ENCODE data around the gene LPP.

DNA sequence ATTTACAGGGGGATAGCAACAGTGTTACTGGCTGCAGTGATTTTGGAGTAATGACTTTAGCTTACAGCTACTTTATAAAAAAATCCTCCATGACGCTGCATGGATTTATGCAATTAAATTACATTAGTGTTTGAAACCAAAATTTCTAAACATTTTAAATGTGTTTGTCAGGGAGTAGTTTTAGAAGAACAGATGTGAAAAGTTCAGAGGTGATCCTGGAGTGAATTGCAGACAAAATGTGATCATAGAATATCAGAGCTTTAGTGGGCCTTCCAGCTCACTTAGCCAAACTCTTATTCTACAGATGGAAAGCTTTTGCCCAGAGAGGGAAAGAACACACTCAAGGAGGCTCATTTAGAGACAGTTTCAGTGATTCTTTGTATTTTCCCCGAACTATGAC is 376.3 kb downstream of the LPP start:
- TF ChIP-seq CTCF (IDR thresholded peaks at IDR 0.05 in 2 of 3, conservative IDR thresholded peaks at IDR 0.05 in 1 of 3; ENCODE audit: control insufficient read depth in 2 of 3, extremely low read depth in 1 of 3, insufficient read depth in 1 of 3, low read depth in 3 of 3, low read length in 3 of 3) = no peak
- no peak for TF ChIP-seq SIN3A (IDR thresholded peaks at IDR 0.05; ENCODE audit: low read depth, low read length)
- no peak for TF ChIP-seq HDAC2 (IDR thresholded peaks at IDR 0.05)
- TF ChIP-seq POLR2A (IDR thresholded peaks at IDR 0.05; ENCODE audit: low read depth, low read length) = no peak
- TF ChIP-seq PAX5 (IDR thresholded peaks at IDR 0.05; ENCODE audit: borderline replicate concordance, low read depth, low read length) = no peak
- no peak for TF ChIP-seq ZNF274 (IDR thresholded peaks at IDR 0.05; ENCODE audit: insufficient read depth, insufficient read length)
- no peak for TF ChIP-seq ATF3 (IDR thresholded peaks at IDR 0.05; ENCODE audit: borderline replicate concordance, extremely low read depth, low read depth, low read length)
- no peak for TF ChIP-seq EZH2 (IDR thresholded peaks at IDR 0.05; ENCODE audit: borderline replicate concordance, control insufficient read depth, low read depth, low read length)
- TF ChIP-seq, protein P1, sequence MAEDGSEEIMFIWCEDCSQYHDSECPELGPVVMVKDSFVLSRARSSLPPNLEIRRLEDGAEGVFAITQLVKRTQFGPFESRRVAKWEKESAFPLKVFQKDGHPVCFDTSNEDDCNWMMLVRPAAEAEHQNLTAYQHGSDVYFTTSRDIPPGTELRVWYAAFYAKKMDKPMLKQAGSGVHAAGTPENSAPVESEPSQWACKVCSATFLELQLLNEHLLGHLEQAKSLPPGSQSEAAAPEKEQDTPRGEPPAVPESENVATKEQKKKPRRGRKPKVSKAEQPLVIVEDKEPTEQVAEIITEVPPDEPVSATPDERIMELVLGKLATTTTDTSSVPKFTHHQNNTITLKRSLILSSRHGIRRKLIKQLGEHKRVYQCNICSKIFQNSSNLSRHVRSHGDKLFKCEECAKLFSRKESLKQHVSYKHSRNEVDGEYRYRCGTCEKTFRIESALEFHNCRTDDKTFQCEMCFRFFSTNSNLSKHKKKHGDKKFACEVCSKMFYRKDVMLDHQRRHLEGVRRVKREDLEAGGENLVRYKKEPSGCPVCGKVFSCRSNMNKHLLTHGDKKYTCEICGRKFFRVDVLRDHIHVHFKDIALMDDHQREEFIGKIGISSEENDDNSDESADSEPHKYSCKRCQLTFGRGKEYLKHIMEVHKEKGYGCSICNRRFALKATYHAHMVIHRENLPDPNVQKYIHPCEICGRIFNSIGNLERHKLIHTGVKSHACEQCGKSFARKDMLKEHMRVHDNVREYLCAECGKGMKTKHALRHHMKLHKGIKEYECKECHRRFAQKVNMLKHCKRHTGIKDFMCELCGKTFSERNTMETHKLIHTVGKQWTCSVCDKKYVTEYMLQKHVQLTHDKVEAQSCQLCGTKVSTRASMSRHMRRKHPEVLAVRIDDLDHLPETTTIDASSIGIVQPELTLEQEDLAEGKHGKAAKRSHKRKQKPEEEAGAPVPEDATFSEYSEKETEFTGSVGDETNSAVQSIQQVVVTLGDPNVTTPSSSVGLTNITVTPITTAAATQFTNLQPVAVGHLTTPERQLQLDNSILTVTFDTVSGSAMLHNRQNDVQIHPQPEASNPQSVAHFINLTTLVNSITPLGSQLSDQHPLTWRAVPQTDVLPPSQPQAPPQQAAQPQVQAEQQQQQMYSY (CRISPR knock-in tag; IDR thresholded peaks at IDR 0.05) = no peak

Data from GM12878 (cell line).